ENCODE data around the gene TMEM179. TPM values are rescaled to one million over a fixed set of nuclear protein-coding genes. Genes with fewer than 3 reads are reported as not detected.
A peak's percentile ranks its signal among the peaks of the same experiment; 100 is the strongest.

The TMEM179 gene
- total RNA-seq, 2 donors from 2014 or later = 0.38 TPM; not detected in 1

GRCh38 chr14:104542871-104543830 is 61.4 kb downstream of the TMEM179 start:
- DNase-seq (ENCODE audit: low spot score) = peak; percentile 59
- intact Hi-C loops (cut with DNase I) = no loop called here

- intact Hi-C loops (cut with DNase I) = no loop called here
Measured at GRCh38 chr14:104541905-104542465, 62.6 kb downstream of the TMEM179 start.

More at GRCh38 chr14:104541905-104542465, 62.6 kb downstream of the TMEM179 start:
- no peak for DNase-seq (ENCODE audit: low spot score)

Other genes starting within 250 kb of the TMEM179 start
- 1 to 10 TPM; 1.4 to 5.9 TPM for gene C14orf180, start 25.0 kb downstream of the TMEM179 start, total RNA-seq
- gene INF2, start 84.8 kb upstream of the TMEM179 start, total RNA-seq = 10 to 100 TPM; 70.5 to 78.7 TPM
- gene ADSS1, start 119.5 kb upstream of the TMEM179 start, total RNA-seq = 10 to 100 TPM in 1 of 2 donors, 1 to 10 TPM in 1; 8.2 to 10.2 TPM
- 10 to 100 TPM; 58.3 to 66.1 TPM for gene SIVA1, start 148.4 kb upstream of the TMEM179 start, total RNA-seq
- gene AKT1, start 191.0 kb upstream of the TMEM179 start, total RNA-seq = 100 to 1,000 TPM; 115 to 143 TPM
- 1 to 10 TPM; 3.3 to 3.8 TPM for gene ZBTB42, start 196.3 kb upstream of the TMEM179 start, total RNA-seq